Measurements from ENCODE around the gene PPP2R5C. TPM values are rescaled to one million over a fixed set of nuclear protein-coding genes. Genes with fewer than 3 reads are reported as not detected.

PPP2R5C gene
- total and polyA plus RNA-seq, 9 of the 15 experiments (the other 6 are each of a cell fraction or from before 2014, with no cell fraction given): 284 to 617 (median 395) TPM

DNA sequence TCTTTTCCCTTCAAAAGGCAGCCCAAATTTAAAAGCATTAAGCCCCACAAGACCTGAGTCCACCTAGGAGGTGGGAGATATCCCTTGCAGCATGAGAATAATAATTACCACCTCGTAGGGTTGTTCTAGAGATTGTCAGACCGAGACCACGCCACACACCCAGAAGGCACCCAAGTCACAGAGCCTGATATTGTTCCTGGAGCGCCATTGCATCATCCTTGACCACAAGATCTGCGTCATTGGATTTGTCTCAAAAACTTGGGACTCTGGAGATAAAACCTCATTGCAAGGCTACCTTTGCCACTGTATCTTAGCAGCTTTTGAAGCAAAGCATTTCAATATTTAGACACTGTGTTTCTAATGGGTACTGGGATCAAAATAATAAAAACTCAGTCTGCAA is 29.4 kb upstream of the PPP2R5C start (continued):
- TF ChIP-seq, protein P1, sequence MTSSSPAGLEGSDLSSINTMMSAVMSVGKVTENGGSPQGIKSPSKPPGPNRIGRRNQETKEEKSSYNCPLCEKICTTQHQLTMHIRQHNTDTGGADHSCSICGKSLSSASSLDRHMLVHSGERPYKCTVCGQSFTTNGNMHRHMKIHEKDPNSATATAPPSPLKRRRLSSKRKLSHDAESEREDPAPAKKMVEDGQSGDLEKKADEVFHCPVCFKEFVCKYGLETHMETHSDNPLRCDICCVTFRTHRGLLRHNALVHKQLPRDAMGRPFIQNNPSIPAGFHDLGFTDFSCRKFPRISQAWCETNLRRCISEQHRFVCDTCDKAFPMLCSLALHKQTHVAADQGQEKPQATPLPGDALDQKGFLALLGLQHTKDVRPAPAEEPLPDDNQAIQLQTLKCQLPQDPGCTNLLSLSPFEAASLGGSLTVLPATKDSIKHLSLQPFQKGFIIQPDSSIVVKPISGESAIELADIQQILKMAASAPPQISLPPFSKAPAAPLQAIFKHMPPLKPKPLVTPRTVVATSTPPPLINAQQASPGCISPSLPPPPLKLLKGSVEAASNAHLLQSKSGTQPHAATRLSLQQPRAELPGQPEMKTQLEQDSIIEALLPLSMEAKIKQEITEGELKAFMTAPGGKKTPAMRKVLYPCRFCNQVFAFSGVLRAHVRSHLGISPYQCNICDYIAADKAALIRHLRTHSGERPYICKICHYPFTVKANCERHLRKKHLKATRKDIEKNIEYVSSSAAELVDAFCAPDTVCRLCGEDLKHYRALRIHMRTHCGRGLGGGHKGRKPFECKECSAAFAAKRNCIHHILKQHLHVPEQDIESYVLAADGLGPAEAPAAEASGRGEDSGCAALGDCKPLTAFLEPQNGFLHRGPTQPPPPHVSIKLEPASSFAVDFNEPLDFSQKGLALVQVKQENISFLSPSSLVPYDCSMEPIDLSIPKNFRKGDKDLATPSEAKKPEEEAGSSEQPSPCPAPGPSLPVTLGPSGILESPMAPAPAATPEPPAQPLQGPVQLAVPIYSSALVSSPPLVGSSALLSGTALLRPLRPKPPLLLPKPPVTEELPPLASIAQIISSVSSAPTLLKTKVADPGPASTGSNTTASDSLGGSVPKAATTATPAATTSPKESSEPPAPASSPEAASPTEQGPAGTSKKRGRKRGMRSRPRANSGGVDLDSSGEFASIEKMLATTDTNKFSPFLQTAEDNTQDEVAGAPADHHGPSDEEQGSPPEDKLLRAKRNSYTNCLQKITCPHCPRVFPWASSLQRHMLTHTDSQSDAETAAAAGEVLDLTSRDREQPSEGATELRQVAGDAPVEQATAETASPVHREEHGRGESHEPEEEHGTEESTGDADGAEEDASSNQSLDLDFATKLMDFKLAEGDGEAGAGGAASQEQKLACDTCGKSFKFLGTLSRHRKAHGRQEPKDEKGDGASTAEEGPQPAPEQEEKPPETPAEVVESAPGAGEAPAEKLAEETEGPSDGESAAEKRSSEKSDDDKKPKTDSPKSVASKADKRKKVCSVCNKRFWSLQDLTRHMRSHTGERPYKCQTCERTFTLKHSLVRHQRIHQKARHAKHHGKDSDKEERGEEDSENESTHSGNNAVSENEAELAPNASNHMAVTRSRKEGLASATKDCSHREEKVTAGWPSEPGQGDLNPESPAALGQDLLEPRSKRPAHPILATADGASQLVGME (CRISPR knock-in tag; IDR thresholded peaks at IDR 0.05): no peak
- TF ChIP-seq BRD9 (IDR thresholded peaks at IDR 0.05; ENCODE audit: low read depth, partially characterized antibody) (peak; percentile 26), CBFB (CRISPR knock-in tag; IDR thresholded peaks at IDR 0.05) (no peak), SMARCC2 (IDR thresholded peaks at IDR 0.05; ENCODE audit: low read depth) (no peak), HDAC1 (IDR thresholded peaks at IDR 0.05) (no peak), KDM4B (IDR thresholded peaks at IDR 0.05; ENCODE audit: borderline replicate concordance in 2 of 2, low read depth in 1 of 2) (no peak), JUN (IDR thresholded peaks at IDR 0.05; ENCODE audit: borderline replicate concordance, low read depth, low read length) (peak; percentile 75; the same call in 1 of the 2 replicates), JUN (CRISPR knock-in tag; IDR thresholded peaks at IDR 0.05; ENCODE audit: borderline replicate concordance) (no peak), KAT7 (CRISPR knock-in tag; IDR thresholded peaks at IDR 0.05; ENCODE audit: borderline replicate concordance) (no peak), STAT5B (CRISPR knock-in tag; IDR thresholded peaks at IDR 0.05) (no peak), ZNF75A (CRISPR knock-in tag; IDR thresholded peaks at IDR 0.05) (no peak), ZNF3 (CRISPR knock-in tag; IDR thresholded peaks at IDR 0.05) (no peak), ELF2 (CRISPR knock-in tag; IDR thresholded peaks at IDR 0.05) (no peak), ZNF174 (CRISPR knock-in tag; IDR thresholded peaks at IDR 0.05) (no peak), ZNF408 (CRISPR knock-in tag; IDR thresholded peaks at IDR 0.05; ENCODE audit: low read depth) (no peak), PURB (CRISPR knock-in tag; IDR thresholded peaks at IDR 0.05; ENCODE audit: low read depth) (no peak), PML (IDR thresholded peaks at IDR 0.05; ENCODE audit: low read length) (no peak), TAF7 (tag; IDR thresholded peaks at IDR 0.05) (no peak), NELFE (IDR thresholded peaks at IDR 0.05; ENCODE audit: insufficient read depth, insufficient read length) (no peak), ZNF354B (CRISPR knock-in tag; IDR thresholded peaks at IDR 0.05) (no peak), ARID1B (IDR thresholded peaks at IDR 0.05) (peak; percentile 44; the same call in 1 of the 2 replicates), SUPT5H (IDR thresholded peaks at IDR 0.05) (no peak)
- TF ChIP-seq, protein P2, sequence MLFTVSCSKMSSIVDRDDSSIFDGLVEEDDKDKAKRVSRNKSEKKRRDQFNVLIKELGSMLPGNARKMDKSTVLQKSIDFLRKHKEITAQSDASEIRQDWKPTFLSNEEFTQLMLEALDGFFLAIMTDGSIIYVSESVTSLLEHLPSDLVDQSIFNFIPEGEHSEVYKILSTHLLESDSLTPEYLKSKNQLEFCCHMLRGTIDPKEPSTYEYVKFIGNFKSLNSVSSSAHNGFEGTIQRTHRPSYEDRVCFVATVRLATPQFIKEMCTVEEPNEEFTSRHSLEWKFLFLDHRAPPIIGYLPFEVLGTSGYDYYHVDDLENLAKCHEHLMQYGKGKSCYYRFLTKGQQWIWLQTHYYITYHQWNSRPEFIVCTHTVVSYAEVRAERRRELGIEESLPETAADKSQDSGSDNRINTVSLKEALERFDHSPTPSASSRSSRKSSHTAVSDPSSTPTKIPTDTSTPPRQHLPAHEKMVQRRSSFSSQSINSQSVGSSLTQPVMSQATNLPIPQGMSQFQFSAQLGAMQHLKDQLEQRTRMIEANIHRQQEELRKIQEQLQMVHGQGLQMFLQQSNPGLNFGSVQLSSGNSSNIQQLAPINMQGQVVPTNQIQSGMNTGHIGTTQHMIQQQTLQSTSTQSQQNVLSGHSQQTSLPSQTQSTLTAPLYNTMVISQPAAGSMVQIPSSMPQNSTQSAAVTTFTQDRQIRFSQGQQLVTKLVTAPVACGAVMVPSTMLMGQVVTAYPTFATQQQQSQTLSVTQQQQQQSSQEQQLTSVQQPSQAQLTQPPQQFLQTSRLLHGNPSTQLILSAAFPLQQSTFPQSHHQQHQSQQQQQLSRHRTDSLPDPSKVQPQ (CRISPR knock-in tag; IDR thresholded peaks at IDR 0.05; ENCODE audit: borderline replicate concordance): no peak
- TF ChIP-seq, protein P3, sequence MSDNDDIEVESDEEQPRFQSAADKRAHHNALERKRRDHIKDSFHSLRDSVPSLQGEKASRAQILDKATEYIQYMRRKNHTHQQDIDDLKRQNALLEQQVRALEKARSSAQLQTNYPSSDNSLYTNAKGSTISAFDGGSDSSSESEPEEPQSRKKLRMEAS (CRISPR knock-in tag; IDR thresholded peaks at IDR 0.05): no peak
